ENCODE measurements around the gene CDH20. TPM values are rescaled to one million over a fixed set of nuclear protein-coding genes. Genes with fewer than 3 reads are reported as not detected.
"Not testable (repeated sequence)": the region's sequence is repeated elsewhere in the genome, so short reads cannot be mapped to it uniquely, and the experiment has no call there.

Gene CDH20
- total RNA-seq, 6 experiments from 2014 or later: not detected

DNA sequence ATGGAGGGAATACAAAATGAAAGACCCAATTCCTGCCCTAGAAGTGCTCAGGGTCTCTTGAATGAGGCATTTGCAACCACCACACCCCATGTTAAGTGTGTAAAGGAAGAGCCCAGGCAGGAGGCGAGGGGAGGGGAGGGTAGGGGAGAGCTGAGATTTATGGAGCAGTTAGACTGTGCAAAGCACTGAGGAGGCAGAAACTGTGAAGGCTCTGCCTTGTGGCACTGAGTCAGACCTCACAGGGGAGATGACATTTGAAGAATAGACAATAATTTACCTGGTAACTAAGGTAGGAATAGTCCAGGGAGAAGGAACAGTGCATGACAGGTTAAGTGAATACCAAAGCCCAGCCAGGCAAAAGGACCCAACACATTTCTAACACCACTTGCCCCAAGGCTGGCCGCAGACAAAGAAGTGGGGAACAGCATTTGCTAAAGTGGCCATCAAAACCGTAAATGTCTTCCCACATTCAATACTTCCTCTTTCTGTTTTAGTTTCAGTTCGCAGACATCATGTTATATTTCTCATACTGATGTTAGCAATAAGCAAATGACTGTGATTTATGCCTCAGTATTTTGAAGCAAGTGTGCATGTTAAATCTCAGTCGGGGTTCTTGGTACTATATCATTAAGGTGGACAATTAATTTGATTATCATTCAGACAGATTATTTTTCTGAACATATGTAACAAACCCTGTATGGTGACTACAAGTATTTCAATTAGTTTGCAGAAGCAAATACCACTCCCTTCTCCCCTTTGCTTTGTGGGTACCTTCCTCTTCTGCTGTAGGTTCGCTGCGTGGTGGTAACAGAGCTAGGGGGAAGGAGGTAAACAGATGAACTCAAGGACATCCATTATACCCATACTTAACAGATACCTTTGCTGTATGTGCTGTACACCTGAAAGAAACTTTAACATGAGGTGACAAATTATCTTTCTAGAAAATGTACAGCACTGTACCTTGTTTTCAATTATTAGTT, 27.5 kb downstream of the CDH20 start:
- no peak for ATAC-seq
- no peak overlapping the region for H3K4me3 ChIP-seq
- no peak for DNase-seq
- 42% methylated on average over 7 of the region's 7 CpGs for WGBS (ENCODE audit: insufficient coverage, low coverage, low lambda C conversion rate, missing lambda C conversion rate)
- TF ChIP-seq, protein P1, sequence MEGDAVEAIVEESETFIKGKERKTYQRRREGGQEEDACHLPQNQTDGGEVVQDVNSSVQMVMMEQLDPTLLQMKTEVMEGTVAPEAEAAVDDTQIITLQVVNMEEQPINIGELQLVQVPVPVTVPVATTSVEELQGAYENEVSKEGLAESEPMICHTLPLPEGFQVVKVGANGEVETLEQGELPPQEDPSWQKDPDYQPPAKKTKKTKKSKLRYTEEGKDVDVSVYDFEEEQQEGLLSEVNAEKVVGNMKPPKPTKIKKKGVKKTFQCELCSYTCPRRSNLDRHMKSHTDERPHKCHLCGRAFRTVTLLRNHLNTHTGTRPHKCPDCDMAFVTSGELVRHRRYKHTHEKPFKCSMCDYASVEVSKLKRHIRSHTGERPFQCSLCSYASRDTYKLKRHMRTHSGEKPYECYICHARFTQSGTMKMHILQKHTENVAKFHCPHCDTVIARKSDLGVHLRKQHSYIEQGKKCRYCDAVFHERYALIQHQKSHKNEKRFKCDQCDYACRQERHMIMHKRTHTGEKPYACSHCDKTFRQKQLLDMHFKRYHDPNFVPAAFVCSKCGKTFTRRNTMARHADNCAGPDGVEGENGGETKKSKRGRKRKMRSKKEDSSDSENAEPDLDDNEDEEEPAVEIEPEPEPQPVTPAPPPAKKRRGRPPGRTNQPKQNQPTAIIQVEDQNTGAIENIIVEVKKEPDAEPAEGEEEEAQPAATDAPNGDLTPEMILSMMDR (IDR thresholded peaks at IDR 0.05): no peak
- TF ChIP-seq POLR2A (IDR thresholded peaks at IDR 0.05): no peak
- H3K4me1 ChIP-seq: no peaks in the 10 kb centered on the region
- no peaks in the 10 kb centered on the region for H3K9me3 ChIP-seq
- H3K27me3 ChIP-seq: no peaks in the 10 kb centered on the region
- no peak overlapping the region for H3K27ac ChIP-seq
- H3K36me3 ChIP-seq: no peaks in the 10 kb centered on the region
- intact Hi-C loops (cut with DNase I): no loop called here

DNA sequence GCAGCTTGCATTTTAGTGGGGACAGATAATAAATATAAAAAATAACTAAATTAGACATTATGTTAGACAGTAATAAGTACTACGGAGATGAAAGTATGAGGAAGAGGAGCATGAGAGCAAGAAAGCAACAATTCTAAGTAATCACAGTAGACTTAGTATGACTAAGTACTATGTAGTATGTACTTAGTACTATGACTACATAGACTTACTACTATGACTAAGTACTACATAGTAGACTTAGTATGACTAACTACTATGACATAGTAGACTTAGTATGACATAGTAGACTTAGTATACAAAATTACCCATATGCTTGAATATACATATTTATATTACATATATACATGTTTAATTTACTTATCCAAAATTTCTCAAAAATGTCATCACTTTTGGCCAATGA, 29.3 kb downstream of the CDH20 start:
- DNase-seq (no peak), ATAC-seq (no peak)
- Histone ChIP-seq H3K9me3 (no peaks in the 10 kb centered on the region), H3K36me3 (no peaks in the 10 kb centered on the region), H3K4me3 (no peak overlapping the region), H3K27me3 (no peaks in the 10 kb centered on the region), H3K4me1 (no peaks in the 10 kb centered on the region), H3K27ac (no peak overlapping the region)
- intact Hi-C loops (cut with DNase I): no loop called here
- WGBS (ENCODE audit: insufficient coverage, low coverage, low lambda C conversion rate, missing lambda C conversion rate): 63% methylated on average over 1 of the region's 1 CpG
- TF ChIP-seq, protein P1 (IDR thresholded peaks at IDR 0.05): no peak
- no peak for TF ChIP-seq POLR2A (IDR thresholded peaks at IDR 0.05)

GRCh38 chr18:61364953-61365352, 31.7 kb downstream of the CDH20 start:
- Histone ChIP-seq H3K4me1 (no peaks in the 10 kb centered on the region), H3K9me3 (no peaks in the 10 kb centered on the region), H3K27ac (no peak overlapping the region), H3K4me3 (no peak overlapping the region), H3K27me3 (no peaks in the 10 kb centered on the region), H3K36me3 (no peaks in the 10 kb centered on the region)
- ATAC-seq (no peak), DNase-seq (no peak)
- intact Hi-C loops (cut with DNase I): no loop called here
- TF ChIP-seq POLR2A (IDR thresholded peaks at IDR 0.05): no peak
- TF ChIP-seq, protein P1 (IDR thresholded peaks at IDR 0.05): no peak
- 75% methylated on average over 1 of the region's 1 CpG for WGBS (ENCODE audit: insufficient coverage, low coverage, low lambda C conversion rate, missing lambda C conversion rate)

GRCh38 chr18:61368001-61368400, 34.8 kb downstream of the CDH20 start:
- no peaks in the 10 kb centered on the region for H3K4me1 ChIP-seq
- H3K36me3 ChIP-seq: no peaks in the 10 kb centered on the region
- intact Hi-C loops (cut with DNase I): no loop called here
- 69% methylated on average over 2 of the region's 2 CpGs for WGBS (ENCODE audit: insufficient coverage, low coverage, low lambda C conversion rate, missing lambda C conversion rate)
- H3K27me3 ChIP-seq: no peaks in the 10 kb centered on the region
- no peak for DNase-seq
- no peak for ATAC-seq
- no peak overlapping the region for H3K4me3 ChIP-seq
- H3K9me3 ChIP-seq: no peaks in the 10 kb centered on the region
- TF ChIP-seq, protein P1 (IDR thresholded peaks at IDR 0.05): no peak
- no peak for TF ChIP-seq POLR2A (IDR thresholded peaks at IDR 0.05)
- no peak overlapping the region for H3K27ac ChIP-seq

- H3K27me3 ChIP-seq; H3K27ac ChIP-seq; H3K4me3 ChIP-seq; H3K4me1 ChIP-seq; H3K9me3 ChIP-seq; intact Hi-C loops (cut with DNase I); DNase-seq; H3K36me3 ChIP-seq; ATAC-seq: not testable (repeated sequence)
- 28% methylated on average over 4 of the region's 4 CpGs for WGBS (ENCODE audit: insufficient coverage, low coverage, low lambda C conversion rate, missing lambda C conversion rate)
Observed at GRCh38 chr18:61369671-61370070, 36.4 kb downstream of the CDH20 start.
